ENCODE data around the gene TSPYL4.
"Not testable (repeated sequence)": the region's sequence is repeated elsewhere in the genome, so short reads cannot be mapped to it uniquely, and the experiment has no call there.

Gene TSPYL4

GRCh38 chr6:116253505-116254296 is at the start of gene TSPYL4:
TSPYL4 (minus strand) TSS chr6:116254075; CDS start chr6:116254008, 67 bp downstream.
- DNase-seq (ENCODE audit: low spot score) = peak; percentile 94

- DNase-seq (ENCODE audit: low spot score) = no peak
Measured at GRCh38 chr6:116301104-116301503, 47.2 kb upstream of the TSPYL4 start.

GRCh38 chr6:116300566-116300965 is 46.7 kb upstream of the TSPYL4 start:
- no peak for DNase-seq (ENCODE audit: low spot score)

GRCh38 chr6:116298973-116299372 is 45.1 kb upstream of the TSPYL4 start:
- no peak for DNase-seq (ENCODE audit: low spot score)

- DNase-seq (ENCODE audit: low spot score) = no peak
Measured at GRCh38 chr6:116298273-116298672, 44.4 kb upstream of the TSPYL4 start.

GRCh38 chr6:116292553-116292952 is 38.7 kb upstream of the TSPYL4 start:
- DNase-seq (ENCODE audit: low spot score) = no peak

- DNase-seq (ENCODE audit: low spot score) = no peak
Measured at GRCh38 chr6:116291701-116292396, 38.0 kb upstream of the TSPYL4 start.

- DNase-seq (ENCODE audit: low spot score) = no peak
Measured at GRCh38 chr6:116290799-116291198, 36.9 kb upstream of the TSPYL4 start.

GRCh38 chr6:116289876-116290275 is 36.0 kb upstream of the TSPYL4 start:
- DNase-seq (ENCODE audit: low spot score) = no peak

GRCh38 chr6:116287689-116288282 is 33.9 kb upstream of the TSPYL4 start:
- DNase-seq (ENCODE audit: low spot score) = peak; percentile 79

GRCh38 chr6:116286773-116287358 is 33.0 kb upstream of the TSPYL4 start:
- no peak for DNase-seq (ENCODE audit: low spot score)

- not testable (repeated sequence) for DNase-seq (ENCODE audit: low spot score)
Measured at GRCh38 chr6:116284984-116285383, 31.1 kb upstream of the TSPYL4 start.

GRCh38 chr6:116283191-116283590 is 29.3 kb upstream of the TSPYL4 start:
- DNase-seq (ENCODE audit: low spot score) = no peak

- no peak for DNase-seq (ENCODE audit: low spot score)
Measured at GRCh38 chr6:116282698-116283097, 28.8 kb upstream of the TSPYL4 start.

- DNase-seq (ENCODE audit: low spot score) = no peak
Measured at GRCh38 chr6:116280933-116281316, 27.1 kb upstream of the TSPYL4 start.

GRCh38 chr6:116280161-116280932 is 26.5 kb upstream of the TSPYL4 start:
- no peak for DNase-seq (ENCODE audit: low spot score)

- peak; percentile 95 for DNase-seq (ENCODE audit: low spot score)
Measured at GRCh38 chr6:116279232-116280160, 25.6 kb upstream of the TSPYL4 start, which contains the start of gene TSPYL1. TSPYL1 (minus strand) TSS chr6:116279930; CDS start chr6:116279830, 100 bp downstream.

GRCh38 chr6:116278854-116279231 is 25.0 kb upstream of the TSPYL4 start:
- DNase-seq (ENCODE audit: low spot score) = no peak

- DNase-seq (ENCODE audit: low spot score) = no peak
Measured at GRCh38 chr6:116278481-116278829, 24.6 kb upstream of the TSPYL4 start.

GRCh38 chr6:116277124-116277523 is 23.2 kb upstream of the TSPYL4 start:
- DNase-seq (ENCODE audit: low spot score) = no peak
